ENCODE data around the gene CDKN2AIPNL.

CDKN2AIPNL gene

DNA sequence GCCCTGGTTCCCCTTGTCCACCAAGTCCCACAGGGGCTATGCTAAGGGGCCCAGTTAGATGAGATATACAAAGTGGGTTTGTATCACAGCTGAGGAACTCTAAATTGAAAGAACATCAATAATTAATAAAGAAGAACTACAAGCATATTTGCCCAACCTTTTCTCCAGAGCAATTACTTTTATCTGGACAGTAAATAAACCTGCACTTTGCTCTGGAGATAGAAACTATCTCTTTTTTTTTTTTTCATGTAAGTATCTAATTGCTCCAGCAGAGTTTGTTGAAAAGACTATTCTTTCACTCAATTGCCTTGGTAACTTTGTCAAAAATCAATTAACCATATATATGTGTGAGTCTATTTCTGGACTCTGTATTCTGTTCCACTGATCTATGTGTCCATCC is 6.0 kb upstream of the CDKN2AIPNL start:
- no peak for TF ChIP-seq CTCF (IDR thresholded peaks at IDR 0.05; ENCODE audit: extremely low read depth, missing control alignments)
- DNase-seq (ENCODE audit: low spot score): no peak

DNA sequence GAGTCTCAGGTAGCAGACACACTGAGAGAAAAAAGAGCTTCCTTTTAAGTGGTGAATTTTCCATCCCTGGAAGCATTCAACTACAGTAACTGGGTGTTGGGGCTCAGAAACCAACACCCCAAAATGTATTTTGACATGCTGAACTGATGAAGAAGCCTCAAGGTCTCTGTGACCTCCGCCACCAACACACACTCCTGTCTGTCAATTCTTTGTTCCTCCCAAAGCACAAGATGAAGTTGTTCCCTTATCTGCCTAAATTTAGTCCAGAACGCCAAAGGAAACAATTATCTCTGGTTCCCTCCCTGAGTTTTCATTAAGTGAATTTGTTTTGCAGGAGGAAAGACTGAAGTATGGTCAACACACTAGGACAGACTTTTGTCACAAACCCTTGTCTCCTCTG is 1.4 kb upstream of the CDKN2AIPNL start:
- no peak for TF ChIP-seq CTCF (IDR thresholded peaks at IDR 0.05; ENCODE audit: extremely low read depth, missing control alignments)
- DNase-seq (ENCODE audit: low spot score): no peak

DNA sequence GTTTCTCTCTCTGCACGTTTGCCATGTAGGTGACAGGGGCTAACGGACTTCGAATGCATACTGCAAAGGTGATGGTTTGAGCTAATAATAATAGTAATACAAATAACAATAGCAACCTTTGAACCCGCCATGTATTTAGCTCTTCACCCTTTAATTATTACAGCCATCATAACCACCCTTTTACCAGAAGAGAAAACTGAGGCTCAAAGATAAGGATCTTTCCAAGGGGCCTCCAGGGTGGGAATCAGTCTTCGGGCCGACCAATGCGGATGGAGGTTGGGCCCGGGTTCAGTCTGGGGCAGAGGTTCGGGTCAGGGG is 494 bp downstream of the CDKN2AIPNL start:
- no peak for TF ChIP-seq CTCF (IDR thresholded peaks at IDR 0.05; ENCODE audit: extremely low read depth, missing control alignments)
- DNase-seq (ENCODE audit: low spot score): peak; percentile 22

DNA sequence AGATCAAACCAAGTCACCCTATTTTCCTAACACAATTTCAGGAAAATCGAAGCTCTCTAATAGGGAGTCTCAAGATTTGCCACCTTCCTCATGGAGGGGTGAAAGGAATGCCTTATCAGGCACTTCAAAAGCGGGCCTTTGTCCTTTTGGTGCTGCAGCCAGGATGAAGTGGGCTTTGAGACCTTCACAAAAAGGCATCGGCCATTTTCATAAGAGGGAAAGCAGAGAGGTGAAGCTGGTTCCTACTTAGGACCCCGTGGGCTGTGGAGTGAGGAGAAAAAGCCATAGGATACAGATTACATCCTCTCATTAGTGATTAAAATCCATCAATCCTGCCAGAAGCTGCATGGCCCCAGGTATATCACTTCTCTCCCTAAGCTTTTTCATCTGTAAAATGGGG is 859 bp downstream of the CDKN2AIPNL start:
- no peak for DNase-seq (ENCODE audit: low spot score)
- no peak for TF ChIP-seq CTCF (IDR thresholded peaks at IDR 0.05; ENCODE audit: extremely low read depth, missing control alignments)

- no peak for DNase-seq (ENCODE audit: low spot score)
- TF ChIP-seq CTCF (IDR thresholded peaks at IDR 0.05; ENCODE audit: extremely low read depth, missing control alignments): no peak
Measured at GRCh38 chr5:134409321-134409720, 2.4 kb downstream of the CDKN2AIPNL start.

DNA sequence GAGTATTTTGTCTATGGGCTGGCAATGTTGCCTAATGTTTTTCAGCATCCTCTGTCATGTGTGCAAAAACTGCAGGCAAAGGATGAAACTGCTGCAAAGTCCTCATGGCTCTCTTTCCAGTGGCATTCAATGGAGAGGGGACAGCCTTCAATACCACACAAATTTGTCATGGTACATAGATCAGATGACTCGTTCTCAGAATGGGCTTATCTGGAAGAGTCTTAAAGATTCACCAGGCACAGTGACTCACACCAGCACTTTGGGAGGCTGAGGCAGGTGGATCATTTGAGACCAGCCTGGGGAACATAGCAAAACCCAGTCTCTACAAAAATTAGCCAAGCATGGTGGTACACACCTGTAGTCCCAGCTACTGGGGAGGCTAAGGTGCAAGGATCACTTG is 5.3 kb downstream of the CDKN2AIPNL start:
- DNase-seq (ENCODE audit: low spot score): no peak

GRCh38 chr5:134403951-134404350 is 7.7 kb downstream of the CDKN2AIPNL start:
- TF ChIP-seq CTCF (IDR thresholded peaks at IDR 0.05; ENCODE audit: extremely low read depth, missing control alignments): no peak

More for the DNA sequence above, 5.3 kb downstream of the CDKN2AIPNL start:
- no peak for TF ChIP-seq CTCF (IDR thresholded peaks at IDR 0.05; ENCODE audit: extremely low read depth, missing control alignments)

More at GRCh38 chr5:134403951-134404350, 7.7 kb downstream of the CDKN2AIPNL start:
- no peak for DNase-seq (ENCODE audit: low spot score)

Measured in GM20000 (cell line).